ENCODE results near the gene DDX17. TPM values are rescaled to one million over a fixed set of nuclear protein-coding genes. Genes with fewer than 3 reads are reported as not detected.

DDX17 gene
- total RNA-seq, 4 donors from 2014 or later, result 419 to 723 (median 493) TPM

GRCh38 chr22:38482662-38483308, 23.3 kb downstream of the DDX17 start:
- 87% methylated on average over 6 of the region's 6 CpGs for WGBS, 2 donors
- no peak for DNase-seq (ENCODE audit: low spot score in 2 of 2)
- no peak overlapping the region for H3K4me3 ChIP-seq (ENCODE audit: low read depth, poor library complexity, severe bottlenecking)
- TF ChIP-seq POLR2A (IDR thresholded peaks at IDR 0.05), result no peak
- TF ChIP-seq, protein P1, sequence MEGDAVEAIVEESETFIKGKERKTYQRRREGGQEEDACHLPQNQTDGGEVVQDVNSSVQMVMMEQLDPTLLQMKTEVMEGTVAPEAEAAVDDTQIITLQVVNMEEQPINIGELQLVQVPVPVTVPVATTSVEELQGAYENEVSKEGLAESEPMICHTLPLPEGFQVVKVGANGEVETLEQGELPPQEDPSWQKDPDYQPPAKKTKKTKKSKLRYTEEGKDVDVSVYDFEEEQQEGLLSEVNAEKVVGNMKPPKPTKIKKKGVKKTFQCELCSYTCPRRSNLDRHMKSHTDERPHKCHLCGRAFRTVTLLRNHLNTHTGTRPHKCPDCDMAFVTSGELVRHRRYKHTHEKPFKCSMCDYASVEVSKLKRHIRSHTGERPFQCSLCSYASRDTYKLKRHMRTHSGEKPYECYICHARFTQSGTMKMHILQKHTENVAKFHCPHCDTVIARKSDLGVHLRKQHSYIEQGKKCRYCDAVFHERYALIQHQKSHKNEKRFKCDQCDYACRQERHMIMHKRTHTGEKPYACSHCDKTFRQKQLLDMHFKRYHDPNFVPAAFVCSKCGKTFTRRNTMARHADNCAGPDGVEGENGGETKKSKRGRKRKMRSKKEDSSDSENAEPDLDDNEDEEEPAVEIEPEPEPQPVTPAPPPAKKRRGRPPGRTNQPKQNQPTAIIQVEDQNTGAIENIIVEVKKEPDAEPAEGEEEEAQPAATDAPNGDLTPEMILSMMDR (IDR thresholded peaks at IDR 0.05), result no peak
- intact Hi-C loops (cut with DNase I; ENCODE audit: low total_unique reads), result no loop called here

DNA sequence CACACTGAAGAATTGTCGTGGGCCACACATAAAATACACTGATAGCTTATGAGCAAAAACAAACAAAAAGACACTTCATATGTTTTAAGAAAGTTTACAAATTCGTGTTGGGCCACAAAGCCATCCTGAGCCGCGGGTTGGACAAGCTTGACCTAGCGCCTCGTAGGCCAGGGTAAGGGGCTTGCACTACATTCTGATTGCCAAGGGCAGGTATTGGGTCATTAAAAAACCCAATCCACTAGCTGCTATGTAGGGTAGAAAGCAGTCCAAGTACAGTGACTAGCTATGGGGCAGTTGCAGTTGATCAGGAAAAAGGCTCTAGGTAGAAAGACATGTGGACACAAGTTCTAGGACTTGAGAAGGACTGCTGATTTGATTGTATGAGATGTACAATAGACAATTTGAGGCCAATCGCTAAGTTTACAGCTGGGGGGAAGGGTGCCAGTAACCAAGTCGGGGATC, 24.2 kb downstream of the DDX17 start:
- WGBS, 2 donors, result 87 to 90% methylated on average over 8 of the region's 8 CpGs
- H3K4me3 ChIP-seq (ENCODE audit: low read depth, poor library complexity, severe bottlenecking), result no peak overlapping the region
- DNase-seq (ENCODE audit: low spot score in 2 of 2), result no peak
- TF ChIP-seq, protein P1 (IDR thresholded peaks at IDR 0.05), result no peak
- intact Hi-C loops (cut with DNase I; ENCODE audit: low total_unique reads), result no loop called here

- WGBS, 2 donors, result 93% methylated on average over 3 of the region's 3 CpGs
- H3K4me3 ChIP-seq (ENCODE audit: low read depth, poor library complexity, severe bottlenecking), result no peak overlapping the region
- DNase-seq (ENCODE audit: low spot score in 2 of 2), result no peak
- intact Hi-C loops (cut with DNase I; ENCODE audit: low total_unique reads), result no loop called here
- TF ChIP-seq, protein P1 (IDR thresholded peaks at IDR 0.05), result no peak
- no peak for TF ChIP-seq POLR2A (IDR thresholded peaks at IDR 0.05)
Observed at GRCh38 chr22:38481162-38481870, 24.8 kb downstream of the DDX17 start.

DNA sequence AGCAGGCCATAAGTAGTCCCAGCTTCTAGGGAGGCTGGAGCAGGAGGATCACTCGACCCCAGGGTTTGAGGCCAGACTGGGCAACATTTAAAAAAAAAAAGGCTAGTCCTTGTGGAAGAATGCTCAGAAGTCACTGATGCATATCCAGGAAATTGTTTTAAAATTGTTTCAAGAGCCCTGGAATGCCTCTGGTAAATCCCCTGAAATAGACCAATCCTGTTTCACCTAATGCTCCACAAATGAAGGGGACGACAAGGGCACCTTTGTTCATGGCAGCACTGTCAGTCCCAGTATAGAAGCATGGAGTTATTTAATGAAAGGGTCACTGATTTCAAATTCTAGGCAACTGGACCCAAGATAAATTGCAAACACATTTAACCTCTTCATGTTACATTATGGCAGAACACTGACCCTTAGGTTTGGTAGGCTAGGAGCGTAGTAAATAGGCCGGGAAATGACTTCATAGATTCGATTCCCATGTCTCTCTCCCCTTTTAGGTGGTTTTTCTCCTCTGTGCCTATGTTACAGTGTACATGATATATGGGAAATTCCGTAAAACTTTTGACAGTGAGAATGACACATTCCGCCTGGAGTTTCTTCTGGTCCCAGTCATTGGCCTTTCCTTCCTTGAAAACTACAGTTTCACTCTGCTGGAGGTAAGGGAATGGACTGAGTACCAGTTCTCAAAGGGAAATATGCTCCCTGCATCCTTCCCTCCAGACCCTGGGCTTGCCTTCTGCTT, 26.8 kb downstream of the DDX17 start:
- H3K4me3 ChIP-seq (ENCODE audit: low read depth, poor library complexity, severe bottlenecking), result no peak overlapping the region
- WGBS, 2 donors, result 75 to 78% methylated on average over 7 of the region's 7 CpGs
- intact Hi-C loops (cut with DNase I; ENCODE audit: low total_unique reads), result no loop called here
- no peak for DNase-seq (ENCODE audit: low spot score in 2 of 2)
- TF ChIP-seq POLR2A (IDR thresholded peaks at IDR 0.05), result no peak

DNA sequence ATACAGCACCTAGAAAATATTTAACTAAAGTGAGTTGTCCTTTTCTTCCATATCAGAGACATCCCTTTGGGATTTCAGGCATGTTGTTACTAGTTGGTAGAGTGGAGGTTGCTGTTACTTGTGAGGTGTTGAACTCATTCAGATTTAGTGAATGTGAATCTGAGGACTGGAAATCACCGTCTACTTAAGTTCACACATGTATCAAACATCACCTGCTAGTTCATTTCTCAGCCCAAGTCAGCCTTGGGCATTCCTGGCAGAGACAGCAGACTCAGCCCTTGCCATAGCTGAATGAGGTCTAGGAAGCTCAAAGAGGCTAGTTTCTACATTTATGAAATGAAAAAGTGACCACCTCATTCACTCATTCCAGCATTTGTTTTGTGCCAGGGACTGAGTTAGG, 28.5 kb downstream of the DDX17 start:
- WGBS, 2 donors, result 52 to 71% methylated on average over 1 of the region's 1 CpG
- TF ChIP-seq, protein P1 (IDR thresholded peaks at IDR 0.05), result no peak
- no peak for TF ChIP-seq POLR2A (IDR thresholded peaks at IDR 0.05)
- H3K4me3 ChIP-seq (ENCODE audit: low read depth, poor library complexity, severe bottlenecking), result no peak overlapping the region
- DNase-seq (ENCODE audit: low spot score in 2 of 2), result no peak
- intact Hi-C loops (cut with DNase I; ENCODE audit: low total_unique reads), result no loop called here

DNA sequence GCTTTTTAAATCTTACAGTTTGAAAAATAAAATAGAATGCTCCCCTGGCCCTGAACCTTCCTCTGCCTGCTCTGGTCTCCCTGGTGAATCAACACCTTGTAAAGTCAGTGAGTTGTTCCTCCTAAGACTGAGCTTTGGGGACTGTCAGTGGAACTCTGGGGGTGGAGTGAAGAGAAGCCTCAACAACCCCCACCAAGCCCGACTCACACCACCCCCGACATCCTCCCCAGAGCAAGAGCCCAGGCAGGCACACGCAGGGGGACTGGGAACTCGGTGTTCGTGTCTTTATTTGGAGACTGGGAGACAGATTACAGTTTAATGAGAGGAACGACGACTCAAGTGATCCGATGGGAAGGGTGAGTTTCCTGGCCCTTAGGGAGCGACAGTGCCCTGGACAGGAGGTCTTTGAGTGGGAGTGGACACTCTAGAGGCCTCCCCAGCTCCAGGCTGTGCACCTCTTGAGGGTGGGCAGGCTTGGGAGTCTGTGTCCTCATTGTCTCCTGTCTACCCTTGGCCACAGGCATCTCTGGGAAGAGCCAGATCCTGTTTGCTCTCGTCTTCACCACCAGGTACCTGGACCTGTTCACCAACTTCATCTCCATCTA, 32.0 kb downstream of the DDX17 start:
- TF ChIP-seq, protein P1 (IDR thresholded peaks at IDR 0.05), result no peak
- TF ChIP-seq POLR2A (IDR thresholded peaks at IDR 0.05), result no peak
- WGBS, 2 donors, result 62 to 81% methylated on average over 10 of the region's 10 CpGs
- no peak for DNase-seq (ENCODE audit: low spot score in 2 of 2)
- intact Hi-C loops (cut with DNase I; ENCODE audit: low total_unique reads), result no loop called here
- no peak overlapping the region for H3K4me3 ChIP-seq (ENCODE audit: low read depth, poor library complexity, severe bottlenecking)

Data from lower leg skin (tissue), 4 donors.